MM.1S (cell line): Measurements from ENCODE around the gene PARK7.
"Not testable (repeated sequence)": the region's sequence is repeated elsewhere in the genome, so short reads cannot be mapped to it uniquely, and the experiment has no call there.

ENCODE experiments used
- DNase-seq: peaks from one replicate; pipeline ENCODE4 v3.0.0-alpha.2; 2015
- H2AFZ ChIP-seq: fragments of 300-600 bp; sonication (generic); 2 replicates; pipeline ENCODE4 v1.6.0; 2016; ENCODE audit warnings: antibody characterized with exemption, low read length
- H3F3A ChIP-seq: fragments of 300-600 bp; sonication (generic); 2 replicates; pipeline ENCODE4 v1.6.1; 2016; ENCODE audit warnings: mild to moderate bottlenecking, antibody characterized with exemption, low read length, moderate library complexity, mixed read lengths; ENCODE audit not compliant: insufficient read depth
- H3K27ac ChIP-seq: fragments of 300-600 bp; sonication (generic); 2 replicates; pipeline ENCODE4 v1.5.1; 2016; ENCODE audit warnings: mild to moderate bottlenecking, low read length
- H3K27me3 ChIP-seq: fragments of 300-600 bp; sonication (generic); replicated peaks from 2 replicates; pipeline ENCODE4 v1.6.0; 2016; ENCODE audit warnings: low read length; ENCODE audit not compliant: insufficient read depth
- H3K36me3 ChIP-seq: fragments of 300-600 bp; sonication (generic); replicated peaks from 2 replicates; pipeline ENCODE4 v1.6.1; 2016; ENCODE audit warnings: mild to moderate bottlenecking, low read length, mixed read lengths; ENCODE audit not compliant: insufficient read depth
- H3K4me1 ChIP-seq: fragments of 300-600 bp; sonication (generic); 2 replicates; pipeline ENCODE4 v1.6.1; 2016; ENCODE audit warnings: low read length, mixed read lengths
- H3K4me2 ChIP-seq: fragments of 300-600 bp; sonication (generic); 2 replicates; pipeline ENCODE4 v1.6.0; 2016; ENCODE audit warnings: low read depth, low read length
- H3K4me3 ChIP-seq: fragments of 300-600 bp; sonication (generic); 2 replicates; pipeline ENCODE4 v1.5.1; 2016; ENCODE audit warnings: low read length, mixed read lengths
- H3K79me2 ChIP-seq: fragments of 300-600 bp; sonication (generic); 2 replicates; pipeline ENCODE4 v1.6.1; 2016; ENCODE audit warnings: mixed run types, low read length, mixed read lengths
- H3K9ac ChIP-seq: fragments of 300-600 bp; sonication (generic); 2 replicates; pipeline ENCODE4 v1.6.1; 2016; ENCODE audit warnings: low read length, mixed read lengths
- H3K9me2 ChIP-seq: fragments of 300-600 bp; sonication (generic); replicated peaks from 2 replicates; pipeline ENCODE4 v1.6.1; 2016; ENCODE audit warnings: mild to moderate bottlenecking, low read length, mixed read lengths; ENCODE audit not compliant: insufficient read depth
- H3K9me3 ChIP-seq: fragments of 300-600 bp; sonication (generic); replicated peaks from 2 replicates; pipeline ENCODE4 v1.6.1; 2016; ENCODE audit warnings: mild to moderate bottlenecking, low read length, mixed read lengths; ENCODE audit not compliant: insufficient read depth
- H4K20me1 ChIP-seq: fragments of 300-600 bp; sonication (generic); 2 replicates; pipeline ENCODE4 v1.6.1; 2016; ENCODE audit warnings: mild to moderate bottlenecking, low read length, moderate library complexity, mixed read lengths; ENCODE audit not compliant: insufficient read depth
- CTCF ChIP-seq: fragments of 300-600 bp; sonication (generic); IDR thresholded peaks from 2 replicates; pipeline ENCODE4 v1.5.1; 2016; ENCODE audit warnings: antibody characterized with exemption, low read length, mixed read lengths
- EZH2 ChIP-seq: fragments of 300-600 bp; sonication (generic); optimal IDR thresholded peaks from 2 replicates; pipeline ENCODE3; 2017; ENCODE audit warnings: low read depth, mild to moderate bottlenecking, antibody characterized with exemption, low read length, mixed read lengths
- EZH2phosphoT487 ChIP-seq: fragments of 300-600 bp; sonication (generic); IDR thresholded peaks from 2 replicates; pipeline ENCODE4 v1.6.1; 2018; ENCODE audit warnings: antibody characterized with exemption, low read length

The PARK7 gene

GRCh38 chr1:7962014-7962335 lies 464 bp downstream of the PARK7 start:
- Histone ChIP-seq H3K9me3 (no peaks in the 10 kb centered on the region), H3K4me2 (peak overlapping the region; percentile 70), H3K4me3 (peak overlapping the region; percentile 63), H2AFZ (peak overlapping the region; percentile 51), H3F3A (no peaks in the 10 kb centered on the region), H3K79me2 (peaks cover 45% of the 10 kb centered on the region), H3K27me3 (no peaks in the 10 kb centered on the region), H3K36me3 (peaks cover 12% of the 10 kb centered on the region; the same call in 1 of the 2 replicates), H3K27ac (peak overlapping the region; percentile 53; the same call in 1 of the 2 replicates), H3K9me2 (no peaks in the 10 kb centered on the region), H3K9ac (peak overlapping the region; percentile 63), H3K4me1 (peaks cover 9% of the 10 kb centered on the region; the same call in 1 of the 2 replicates), H4K20me1 (no peaks in the 10 kb centered on the region)
- TF ChIP-seq CTCF: no peak
- no peak for TF ChIP-seq EZH2
- no peak for TF ChIP-seq EZH2phosphoT487
- DNase-seq: no peak

GRCh38 chr1:7962636-7963377 lies 1.3 kb downstream of the PARK7 start:
- Histone ChIP-seq H3F3A (no peaks in the 10 kb centered on the region), H3K9me2 (no peaks in the 10 kb centered on the region), H2AFZ (no peak overlapping the region), H3K4me2 (peak overlapping the region; percentile 70), H3K4me3 (peak overlapping the region; percentile 63; the same call in 1 of the 2 replicates), H3K9me3 (no peaks in the 10 kb centered on the region), H3K27ac (no peak overlapping the region), H3K79me2 (peaks cover 51% of the 10 kb centered on the region), H3K9ac (peak overlapping the region; percentile 63; the same call in 1 of the 2 replicates), H3K27me3 (no peaks in the 10 kb centered on the region), H3K4me1 (peaks cover 9% of the 10 kb centered on the region; the same call in 1 of the 2 replicates), H3K36me3 (peaks cover 12% of the 10 kb centered on the region; the same call in 1 of the 2 replicates), H4K20me1 (no peaks in the 10 kb centered on the region)
- TF ChIP-seq EZH2 (no peak), EZH2phosphoT487 (no peak), CTCF (no peak)
- DNase-seq: no peak

- not testable (repeated sequence) for H3K27ac ChIP-seq, H3K4me1 ChIP-seq, H3K27me3 ChIP-seq, H3K4me2 ChIP-seq, H2AFZ ChIP-seq, H4K20me1 ChIP-seq, H3K9ac ChIP-seq, H3K9me3 ChIP-seq, DNase-seq, H3F3A ChIP-seq, H3K9me2 ChIP-seq, H3K4me3 ChIP-seq
- peaks cover 51% of the 10 kb centered on the region for H3K79me2 ChIP-seq
- peaks cover 12% of the 10 kb centered on the region; the same call in 1 of the 2 replicates for H3K36me3 ChIP-seq
Observed at GRCh38 chr1:7963378-7963730, 1.8 kb downstream of the PARK7 start.

- H3K27me3 ChIP-seq: not testable (repeated sequence)
Observed at GRCh38 chr1:7963841-7964240, 2.3 kb downstream of the PARK7 start.

More at GRCh38 chr1:7963841-7964240, 2.3 kb downstream of the PARK7 start:
- H4K20me1 ChIP-seq, H3K9ac ChIP-seq, H3K4me2 ChIP-seq, DNase-seq, H3K9me3 ChIP-seq, H3K4me3 ChIP-seq, H2AFZ ChIP-seq, H3K9me2 ChIP-seq, H3K4me1 ChIP-seq, H3F3A ChIP-seq, H3K27ac ChIP-seq: not testable (repeated sequence)
- Histone ChIP-seq H3K36me3 (peaks cover 12% of the 10 kb centered on the region; the same call in 1 of the 2 replicates), H3K79me2 (peaks cover 51% of the 10 kb centered on the region)
